Omental fat pad (tissue), 4 donors: ENCODE data around the gene SERPINA4. TPM values are rescaled to one million over a fixed set of nuclear protein-coding genes. Genes with fewer than 3 reads are reported as not detected.
A peak's percentile ranks its signal among the peaks of the same experiment; 100 is the strongest.
"Not testable (repeated sequence)": the region's sequence is repeated elsewhere in the genome, so short reads cannot be mapped to it uniquely, and the experiment has no call there.

ENCODE experiments used
- ATAC-seq: fragments of 150-250 bp; one replicate; pipeline ENCODE4 v1.9.1; 2016; ENCODE audit warnings: mild to moderate bottlenecking, moderate library complexity; ENCODE audit not compliant: low FRiP score
- DNase-seq: peaks from one replicate; pipeline ENCODE4 v3.0.0-alpha.2; 2019; ENCODE audit warnings: low spot score
- total RNA-seq, 4 donors: library from RNA; depleted of rRNA; stranded (reverse); fragments of >200 nt; gene quantifications; one replicate each; pipeline ENCODE4 v1.1.0, GENCODE V29; 2016
- TF ChIP-seq, protein P1 (sequence below), 3 donors: fragments of 450-650 bp; IDR thresholded peaks; one replicate each; pipeline ENCODE4 v1.5.1; 2016 to 2017; ENCODE audit warnings: antibody characterized with exemption in 3 of 3, mild to moderate bottlenecking in 3 of 3, moderate library complexity in 2 of 3

Gene SERPINA4
- total RNA-seq, 4 donors from 2014 or later: not detected

- ATAC-seq (no peak), DNase-seq (no peak)
Observed at GRCh38 chr14:94602722-94603121, 41.5 kb downstream of the SERPINA4 start.

DNA sequence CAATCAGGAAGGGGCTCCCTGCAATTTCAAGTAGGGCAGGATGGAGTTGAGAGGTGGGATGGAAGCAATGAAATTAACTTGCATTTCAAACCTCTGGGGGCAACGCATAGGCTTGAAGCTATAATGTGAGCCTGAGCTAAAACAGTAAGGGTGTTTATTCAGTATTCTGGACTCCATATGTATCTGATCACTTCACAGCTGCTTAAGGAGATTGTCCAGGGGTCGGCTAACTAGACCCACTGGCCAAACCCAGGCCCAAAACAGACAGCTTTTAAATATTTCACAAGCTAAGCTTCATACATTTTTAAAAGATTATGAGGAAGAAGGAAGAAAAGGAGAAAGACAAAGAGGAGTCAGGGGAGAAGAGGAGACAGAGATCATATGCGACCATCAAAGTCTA, 44.1 kb downstream of the SERPINA4 start:
- DNase-seq (no peak), ATAC-seq (no peak)
- TF ChIP-seq, protein P1, sequence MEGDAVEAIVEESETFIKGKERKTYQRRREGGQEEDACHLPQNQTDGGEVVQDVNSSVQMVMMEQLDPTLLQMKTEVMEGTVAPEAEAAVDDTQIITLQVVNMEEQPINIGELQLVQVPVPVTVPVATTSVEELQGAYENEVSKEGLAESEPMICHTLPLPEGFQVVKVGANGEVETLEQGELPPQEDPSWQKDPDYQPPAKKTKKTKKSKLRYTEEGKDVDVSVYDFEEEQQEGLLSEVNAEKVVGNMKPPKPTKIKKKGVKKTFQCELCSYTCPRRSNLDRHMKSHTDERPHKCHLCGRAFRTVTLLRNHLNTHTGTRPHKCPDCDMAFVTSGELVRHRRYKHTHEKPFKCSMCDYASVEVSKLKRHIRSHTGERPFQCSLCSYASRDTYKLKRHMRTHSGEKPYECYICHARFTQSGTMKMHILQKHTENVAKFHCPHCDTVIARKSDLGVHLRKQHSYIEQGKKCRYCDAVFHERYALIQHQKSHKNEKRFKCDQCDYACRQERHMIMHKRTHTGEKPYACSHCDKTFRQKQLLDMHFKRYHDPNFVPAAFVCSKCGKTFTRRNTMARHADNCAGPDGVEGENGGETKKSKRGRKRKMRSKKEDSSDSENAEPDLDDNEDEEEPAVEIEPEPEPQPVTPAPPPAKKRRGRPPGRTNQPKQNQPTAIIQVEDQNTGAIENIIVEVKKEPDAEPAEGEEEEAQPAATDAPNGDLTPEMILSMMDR (IDR thresholded peaks at IDR 0.05): no peak

More at GRCh38 chr14:94602722-94603121, 41.5 kb downstream of the SERPINA4 start:
- TF ChIP-seq, protein P1 (IDR thresholded peaks at IDR 0.05): no peak

DNA sequence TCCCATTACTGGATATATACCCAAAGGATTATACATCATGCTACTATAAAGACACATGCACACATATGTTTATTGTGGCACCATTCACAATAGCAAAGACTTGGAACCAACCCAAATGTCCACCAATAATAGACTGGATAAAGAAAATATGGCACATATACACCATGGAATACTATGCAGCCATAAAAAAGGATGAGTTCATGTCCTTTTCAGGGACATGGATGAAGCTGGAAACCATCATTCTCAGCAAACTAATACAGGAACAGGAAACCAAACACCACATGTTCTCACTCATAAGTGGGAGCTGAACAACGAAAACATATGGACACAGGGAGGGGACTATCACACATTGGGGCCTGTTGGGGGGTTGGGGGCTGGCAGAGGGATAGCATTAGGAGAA, 47.7 kb downstream of the SERPINA4 start:
- not testable (repeated sequence) for ATAC-seq, DNase-seq

DNA sequence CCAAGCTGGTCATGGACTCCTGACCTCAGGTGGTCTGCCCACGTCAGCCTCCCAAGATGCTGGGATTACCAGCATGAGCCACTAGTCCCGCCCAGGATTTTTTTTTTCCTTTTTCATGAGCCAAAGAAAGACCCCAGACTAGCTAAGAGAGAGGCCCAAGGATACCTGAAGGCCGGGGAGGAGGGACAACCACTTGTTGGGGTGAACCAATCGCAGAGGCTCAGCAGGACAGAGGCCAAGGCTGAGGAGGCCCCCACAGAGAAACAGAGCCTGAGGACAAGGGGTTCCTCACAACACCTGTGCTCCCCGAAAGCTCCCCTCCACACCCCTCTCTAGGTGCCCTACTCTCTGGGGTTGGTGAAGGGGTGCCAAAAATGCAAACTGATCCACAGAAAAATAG, 49.9 kb downstream of the SERPINA4 start:
- DNase-seq: no peak

DNA sequence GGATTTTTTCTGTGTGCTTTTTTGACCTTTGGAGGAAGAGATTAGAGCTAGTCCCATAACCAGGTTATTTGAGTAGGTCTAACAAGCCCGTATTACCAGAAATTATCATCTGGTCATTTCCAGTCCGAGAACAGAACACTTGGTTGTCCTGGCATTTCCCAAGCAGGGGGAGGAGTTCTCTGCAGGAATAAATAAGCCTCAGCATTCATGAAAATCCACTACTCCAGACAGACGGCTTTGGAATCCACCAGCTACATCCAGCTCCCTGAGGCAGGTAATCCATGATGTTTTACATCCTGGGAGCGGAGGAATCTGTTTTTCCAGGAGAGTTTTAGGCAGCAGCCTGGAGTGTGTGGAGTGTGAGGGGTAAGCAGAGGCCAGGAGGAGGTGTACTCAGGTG, 50.9 kb downstream of the SERPINA4 start, which contains the start of gene SERPINA3:
TSS of gene SERPINA3 (plus strand) at position 218 of the 400 bp plus-strand sequence. CDS start 2,051 bp downstream, outside the sequence.
- ATAC-seq: peak; percentile 60
- DNase-seq: no peak
- TF ChIP-seq, protein P1 (IDR thresholded peaks at IDR 0.05): no peak

More for the DNA sequence above, 49.9 kb downstream of the SERPINA4 start:
- TF ChIP-seq, protein P1 (IDR thresholded peaks at IDR 0.05): no peak
- ATAC-seq: no peak

DNA sequence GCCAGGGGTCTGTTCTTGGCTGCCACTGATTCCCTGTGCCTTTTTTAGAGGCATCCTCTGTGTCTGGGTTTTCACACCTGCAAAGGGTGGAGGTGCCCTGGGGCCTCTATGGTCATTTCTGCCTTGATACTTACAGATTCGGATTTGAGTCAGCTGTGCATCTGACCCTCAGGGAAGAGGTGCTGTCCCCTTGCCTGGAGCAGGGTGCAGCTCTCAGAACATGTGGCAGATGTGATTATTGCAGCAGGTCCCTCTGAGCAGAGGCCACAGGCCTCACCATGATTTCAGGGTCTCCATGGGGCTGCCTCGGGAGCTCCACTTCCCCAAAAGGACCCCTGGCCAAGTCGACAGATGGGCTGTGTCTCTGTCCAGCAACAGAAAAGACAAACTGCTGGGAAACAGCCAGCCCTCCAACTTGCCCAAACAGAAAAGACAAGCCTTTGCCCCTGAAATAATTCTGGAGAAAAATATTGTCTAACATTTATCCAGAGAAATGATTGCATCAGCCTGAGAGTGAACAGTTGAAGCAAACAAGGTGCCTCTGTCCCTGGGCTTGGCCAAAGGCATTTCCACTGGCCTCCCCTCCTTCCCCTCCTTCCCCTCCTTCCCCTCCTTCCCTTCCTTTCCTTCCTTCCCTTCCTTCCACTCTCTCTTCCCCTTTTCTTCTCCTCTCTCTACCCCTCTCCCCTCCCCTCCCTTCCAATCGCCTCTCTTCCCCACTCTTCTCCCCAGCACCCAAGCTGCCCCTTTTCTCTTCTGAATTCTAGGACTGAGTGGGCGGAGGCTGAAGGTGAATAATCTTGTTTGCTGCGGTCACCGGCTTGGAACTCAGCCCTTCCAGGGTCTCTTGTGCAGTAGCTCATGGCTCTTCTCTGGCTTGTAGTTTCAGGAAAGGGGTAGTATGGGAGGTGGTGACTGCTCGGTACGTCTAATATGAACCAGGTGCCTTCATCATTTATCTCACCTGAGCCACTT, 51.6 kb downstream of the SERPINA4 start:
- TF ChIP-seq, protein P1 (IDR thresholded peaks at IDR 0.05): no peak
- ATAC-seq (peak; percentile 29), DNase-seq (no peak)

GRCh38 chr14:94613720-94614644, 52.7 kb downstream of the SERPINA4 start:
- DNase-seq (no peak), ATAC-seq (no peak)
- TF ChIP-seq, protein P1 (IDR thresholded peaks at IDR 0.05): no peak
